Caki2 (cell line): ENCODE measurements around the gene NFKBIB. TPM values are rescaled to one million over a fixed set of nuclear protein-coding genes. Genes with fewer than 3 reads are reported as not detected.

ENCODE experiments used
- DNase-seq: peaks from one replicate; pipeline ENCODE4 v3.0.0-alpha.2; 2015; ENCODE audit warnings: low read depth
- in situ Hi-C: cut with HindIII; loops from 2 replicates; pipeline ENCODE4 v1.10.0; 2016; ENCODE audit warnings: low sequenced_read_pairs, low pct_unique_long_range_greater_than_20kb, mixed read lengths
- total RNA-seq: library from RNA; depleted of rRNA; stranded (reverse); fragments of >200 nt; shearing (Covaris generic); gene quantifications from 2 replicates; pipeline ENCODE4 v1.2.3, GENCODE V29; 2014; ENCODE audit warnings: low replicate concordance; rRNA removed

The NFKBIB gene
- total RNA-seq, 1 experiment from 2014 or later: 48.3 TPM

DNA sequence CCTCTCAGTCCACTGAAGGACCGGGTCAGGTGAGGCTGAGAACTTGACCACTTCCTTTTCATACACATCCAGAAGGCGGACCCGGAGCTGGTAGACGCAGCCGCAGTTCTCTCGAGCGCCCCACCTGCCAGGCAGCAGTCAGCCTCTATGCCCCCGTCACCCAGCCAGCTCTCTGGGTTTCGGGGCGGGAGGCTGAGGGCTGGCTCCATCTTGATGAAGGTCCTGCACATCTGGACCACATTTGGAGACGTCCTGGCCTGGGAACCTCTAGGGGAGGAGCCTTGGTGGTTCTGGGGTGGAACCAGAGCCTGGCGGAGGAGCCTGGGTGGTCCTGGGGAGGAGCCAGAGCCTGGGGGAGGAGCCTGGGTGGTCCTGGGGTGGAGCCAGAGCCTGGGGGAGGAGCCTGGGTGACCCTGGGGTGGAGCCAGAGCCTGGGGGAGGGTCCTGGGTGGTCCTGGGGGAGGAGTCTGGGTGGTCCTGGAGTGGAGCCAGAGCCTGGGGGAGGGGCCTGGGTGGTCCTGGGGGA lies 45.3 kb downstream of the NFKBIB start:
- no peak for DNase-seq
- in situ Hi-C loops: no loop called here

DNA sequence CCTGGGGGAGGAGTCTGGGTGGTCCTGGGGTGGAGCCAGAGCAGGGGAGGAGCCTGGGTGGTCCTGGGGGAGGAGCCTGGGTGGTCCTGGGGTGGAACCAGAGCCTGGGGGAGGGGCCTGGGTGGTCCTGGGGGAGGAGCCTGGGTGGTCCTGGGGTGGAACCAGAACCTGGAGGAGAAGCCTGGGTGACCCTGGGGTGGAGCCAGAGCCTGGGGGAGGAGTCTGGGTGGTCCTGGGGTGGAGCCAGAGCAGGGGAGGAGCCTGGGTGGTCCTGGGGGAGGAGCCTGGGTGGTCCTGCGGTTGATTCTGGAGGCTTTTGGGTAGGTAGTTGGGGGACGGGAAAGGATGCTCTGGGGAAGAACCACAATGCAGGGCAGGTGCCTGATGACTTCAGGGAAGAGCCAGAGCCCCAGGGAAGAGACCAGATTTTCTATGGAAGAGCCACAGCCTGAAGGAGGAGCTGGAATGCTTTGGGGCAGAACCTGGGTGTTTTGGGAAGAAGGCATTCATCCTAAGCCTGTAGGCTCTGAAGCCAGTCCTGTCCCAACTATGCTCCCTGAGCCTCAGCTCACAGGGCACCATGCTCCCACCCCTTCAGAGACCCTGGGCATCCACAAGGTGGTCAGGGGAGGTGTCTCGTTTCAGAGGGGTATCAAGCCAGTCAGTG lies 45.9 kb downstream of the NFKBIB start:
- in situ Hi-C loops: no loop called here

DNA sequence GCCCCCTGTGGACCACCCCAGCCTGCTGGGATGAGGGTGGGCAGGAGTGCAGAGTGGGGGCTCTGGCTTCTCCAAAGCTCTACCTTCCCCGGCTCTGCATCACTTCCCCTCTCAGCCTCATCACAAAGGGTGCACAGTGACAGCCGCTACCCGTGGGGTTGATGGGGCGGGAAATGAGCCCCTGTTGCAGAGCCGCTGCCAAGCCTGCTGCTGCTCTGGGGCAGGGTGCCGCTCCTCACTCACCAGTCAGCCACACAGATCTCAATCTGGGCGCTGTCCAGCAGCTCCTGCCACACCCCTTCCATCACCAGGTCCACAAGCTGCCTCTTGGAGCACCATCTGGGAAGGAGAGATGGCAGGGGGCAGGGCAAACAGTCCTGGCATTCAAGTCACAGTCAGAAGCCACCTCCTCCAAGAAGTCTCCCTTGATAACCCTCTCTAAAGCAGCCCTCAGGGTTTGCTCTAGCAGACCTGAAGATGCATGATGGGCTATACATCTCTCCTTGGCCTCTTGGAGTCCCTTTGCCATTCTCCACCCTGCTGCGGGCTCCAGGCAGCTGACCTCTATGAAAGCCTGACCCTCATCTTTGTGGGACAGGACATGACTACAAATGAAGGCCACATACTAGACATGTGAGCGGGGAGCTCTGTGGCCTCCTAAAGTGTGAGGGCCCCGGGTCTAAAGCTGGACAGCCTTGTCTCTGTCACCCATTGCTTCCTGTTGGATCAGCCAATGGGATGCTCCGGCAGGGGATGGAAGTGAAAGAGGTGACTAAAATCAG lies 46.7 kb downstream of the NFKBIB start:
- in situ Hi-C loops: no loop called here
- DNase-seq: no peak

More for the DNA sequence above, 45.9 kb downstream of the NFKBIB start:
- no peak for DNase-seq

DNA sequence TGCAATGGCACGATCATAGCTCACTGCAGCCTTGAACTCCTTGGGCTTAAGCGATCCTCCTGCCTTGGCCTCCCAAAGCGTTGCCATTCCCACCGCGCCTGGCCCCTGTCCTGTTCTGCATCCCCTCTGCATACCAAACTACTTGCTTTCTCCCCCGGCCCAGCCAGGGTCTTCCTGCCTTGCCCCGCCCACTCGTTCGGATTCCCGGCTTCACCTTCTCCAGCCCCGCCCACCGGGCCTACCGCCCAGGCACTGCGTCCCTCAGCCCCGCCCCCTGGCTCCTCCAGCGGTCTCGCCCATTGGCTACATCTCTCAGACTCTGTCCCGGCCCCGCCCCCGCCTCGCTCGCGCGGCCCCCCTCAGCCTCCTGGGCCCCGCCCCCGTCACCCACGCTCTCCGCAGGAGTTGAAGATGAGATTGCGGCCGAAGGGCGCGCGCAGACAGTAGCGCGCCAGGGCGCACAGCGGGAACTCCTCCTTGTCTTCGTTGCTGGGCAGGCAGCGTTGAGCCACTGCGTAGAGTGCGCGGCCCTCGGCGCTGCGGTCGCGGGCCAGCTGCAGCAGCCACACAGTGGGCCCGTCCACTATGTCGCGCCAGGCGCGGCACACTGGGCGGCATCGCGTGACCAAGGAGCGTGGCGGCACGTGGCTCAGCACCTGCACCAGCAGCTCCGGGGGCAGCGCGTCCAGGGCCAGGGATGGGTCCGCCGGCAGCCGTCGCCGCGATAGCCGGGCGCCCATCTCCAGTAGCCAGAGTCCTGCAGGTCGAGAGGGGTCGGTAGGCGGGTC lies 50.0 kb downstream of the NFKBIB start:
- DNase-seq: no peak
- in situ Hi-C loops: no loop called here

DNA sequence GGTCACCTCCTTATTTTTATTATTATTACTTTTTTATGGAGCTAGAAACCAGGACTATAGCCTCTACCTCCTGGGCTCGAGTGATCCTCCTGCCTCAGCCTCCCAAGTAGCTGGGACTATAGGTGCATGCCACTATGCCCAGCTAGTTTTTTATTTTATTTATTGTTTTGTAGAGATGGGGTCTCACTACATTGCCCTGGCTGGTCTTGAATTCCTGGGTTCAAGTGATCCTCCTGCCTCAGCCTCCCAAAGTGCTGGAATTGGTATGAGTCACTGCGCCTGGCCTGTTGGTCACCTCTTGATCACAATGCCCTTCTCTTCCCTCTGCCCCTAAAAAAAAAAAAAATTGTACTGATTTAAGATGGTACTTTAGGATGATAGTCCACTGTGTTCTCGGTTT lies 51.4 kb downstream of the NFKBIB start:
- no peak for DNase-seq
- in situ Hi-C loops: no loop called here

DNA sequence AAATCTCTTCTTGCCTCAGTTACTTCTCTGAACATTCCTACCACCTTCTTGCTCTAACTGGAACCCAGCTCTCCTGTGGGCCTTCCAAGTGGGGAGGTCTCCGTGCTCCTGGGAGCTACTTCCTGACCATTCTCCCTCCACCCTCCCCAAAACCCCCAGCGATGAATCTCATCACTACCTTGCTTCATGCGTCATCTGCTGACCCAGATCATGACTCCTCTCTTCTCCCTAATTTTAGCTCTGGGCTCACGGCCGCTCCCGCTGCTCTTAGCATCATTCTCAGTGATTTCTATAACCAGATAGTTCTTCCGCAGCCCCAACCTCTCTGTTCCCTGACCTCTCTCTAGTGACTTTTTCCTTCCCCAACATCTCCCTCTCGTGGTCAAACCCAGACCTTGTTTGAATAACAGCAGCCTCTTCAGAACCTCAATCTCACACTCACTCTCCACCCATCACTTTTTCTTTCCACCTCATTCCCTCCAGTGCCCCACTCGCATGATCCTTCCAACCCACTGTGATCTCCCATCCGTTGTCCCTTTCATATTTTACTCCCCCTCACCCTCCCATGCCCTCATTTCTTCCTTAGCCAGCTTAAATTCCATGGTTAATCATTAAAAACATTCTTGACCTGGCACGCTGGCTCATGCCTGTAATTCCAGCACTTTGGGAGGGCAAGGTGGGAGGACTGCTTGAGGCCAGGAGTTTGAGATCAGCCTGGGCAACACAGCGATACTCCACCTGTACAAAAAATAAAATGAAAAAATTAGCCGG lies 52.8 kb downstream of the NFKBIB start:
- DNase-seq: peak; percentile 98
- in situ Hi-C loops: no loop called here

DNA sequence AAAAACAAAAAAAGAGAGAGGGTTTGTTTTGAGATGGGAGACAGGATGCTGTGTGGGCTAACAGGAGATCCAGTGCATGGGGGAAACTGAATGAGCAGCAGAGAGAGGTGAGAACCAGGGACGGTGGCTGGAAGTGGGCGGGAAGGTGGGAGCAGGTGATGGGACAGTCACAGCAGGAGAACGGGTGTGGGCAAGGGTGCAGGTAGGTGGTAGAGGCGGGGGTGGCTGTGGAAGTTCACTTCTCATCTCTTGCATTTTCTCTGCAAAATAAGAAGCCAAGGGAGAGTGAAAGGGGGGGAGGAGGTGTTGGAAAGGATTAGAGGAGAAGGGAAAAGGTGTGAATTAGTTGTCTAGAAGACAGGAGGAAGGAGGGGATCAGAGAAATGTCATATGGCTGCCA lies 53.9 kb downstream of the NFKBIB start:
- in situ Hi-C loops: no loop called here
- DNase-seq: no peak

GRCh38 chr19:38956264-38956663 lies 56.5 kb downstream of the NFKBIB start:
- no peak for DNase-seq
- in situ Hi-C loops: no loop called here

- DNase-seq: no peak
- in situ Hi-C loops: no loop called here
These were observed 58.5 kb downstream of the NFKBIB start for GRCh38 chr19:38958301-38958700.

Other genes starting within 250 kb of the NFKBIB start
- gene CAPN12, start 155.5 kb upstream of the NFKBIB start, total RNA-seq: 0.46 and 2.3 TPM in 2 replicates
- gene LGALS7, start 126.5 kb upstream of the NFKBIB start, total RNA-seq: not detected in 2 replicates
- gene LGALS7B, start 110.8 kb upstream of the NFKBIB start, total RNA-seq: not detected in 2 replicates
- not detected in 2 replicates for gene LGALS4, start 87.0 kb upstream of the NFKBIB start, total RNA-seq
- 241 and 276 TPM in 2 replicates for gene ECH1, start 68.2 kb upstream of the NFKBIB start, total RNA-seq
- gene HNRNPL, start 50.0 kb upstream of the NFKBIB start, total RNA-seq: 501 and 509 TPM in 2 replicates
- 9.9 and 12.6 TPM in 2 replicates for gene RINL, start 21.7 kb upstream of the NFKBIB start, total RNA-seq
- 53.9 and 58.1 TPM in 2 replicates for gene SIRT2, start 351 bp upstream of the NFKBIB start, total RNA-seq
- 1.0 TPM in 1 of 2 replicates, not detected in the other for gene CCER2, start 12.2 kb downstream of the NFKBIB start, total RNA-seq
- 46.3 and 77.4 TPM in 2 replicates for gene SARS2, start 30.8 kb downstream of the NFKBIB start, total RNA-seq
- 184 and 200 TPM in 2 replicates for gene MRPS12, start 31.0 kb downstream of the NFKBIB start, total RNA-seq
- gene FBXO17, start 75.8 kb downstream of the NFKBIB start, total RNA-seq: 129 and 142 TPM in 2 replicates
- gene FBXO27, start 132.6 kb downstream of the NFKBIB start, total RNA-seq: 28.1 and 50.7 TPM in 2 replicates
- not detected in 2 replicates for gene ACP7, start 184.4 kb downstream of the NFKBIB start, total RNA-seq
- gene PAK4, start 225.8 kb downstream of the NFKBIB start, total RNA-seq: 23.1 and 28.0 TPM in 2 replicates